Activated CD8-positive, alpha-beta memory T cell treated with anti-CD3 and anti-CD28 coated beads, Interleukin-2, amount 50 U/mL, for 4 hours (primary cell): ENCODE measurements around the gene D2HGDH.
"Not testable (repeated sequence)": the region's sequence is repeated elsewhere in the genome, so short reads cannot be mapped to it uniquely, and the experiment has no call there.

ENCODE experiments used
- DNase-seq: peaks from one replicate; pipeline ENCODE4 v3.0.0-alpha.2; 2020

D2HGDH gene

GRCh38 chr2:241751152-241751551 is 16.7 kb downstream of the D2HGDH start:
- DNase-seq = no peak

GRCh38 chr2:241751776-241752175 is 17.3 kb downstream of the D2HGDH start:
- DNase-seq = no peak

GRCh38 chr2:241752253-241752652 is 17.8 kb downstream of the D2HGDH start:
- DNase-seq = no peak

- no peak for DNase-seq
Measured at GRCh38 chr2:241752689-241753276, 18.4 kb downstream of the D2HGDH start.

GRCh38 chr2:241753493-241753892 is 19.1 kb downstream of the D2HGDH start:
- no peak for DNase-seq

GRCh38 chr2:241754042-241754441 is 19.6 kb downstream of the D2HGDH start:
- DNase-seq = no peak

GRCh38 chr2:241755166-241755565 is 20.7 kb downstream of the D2HGDH start:
- DNase-seq = no peak

- no peak for DNase-seq
Measured at GRCh38 chr2:241755777-241756176, 21.3 kb downstream of the D2HGDH start.

GRCh38 chr2:241759067-241759807 is 24.8 kb downstream of the D2HGDH start:
- no peak for DNase-seq

- not testable (repeated sequence) for DNase-seq
Measured at GRCh38 chr2:241759893-241760292, 25.5 kb downstream of the D2HGDH start.

GRCh38 chr2:241760301-241760771 is 25.9 kb downstream of the D2HGDH start:
- DNase-seq = peak; percentile 9

GRCh38 chr2:241762321-241762932 is 28.0 kb downstream of the D2HGDH start:
- DNase-seq = peak; percentile 12

GRCh38 chr2:241762933-241763369 is 28.5 kb downstream of the D2HGDH start:
- peak; percentile 58 for DNase-seq

- DNase-seq = no peak
Measured at GRCh38 chr2:241763551-241764274, 29.3 kb downstream of the D2HGDH start.

GRCh38 chr2:241764275-241765241 is 30.1 kb downstream of the D2HGDH start:
- no peak for DNase-seq

- DNase-seq = no peak
Measured at GRCh38 chr2:241767464-241768250, 33.2 kb downstream of the D2HGDH start.

- DNase-seq = no peak
Measured at GRCh38 chr2:241768251-241768711, 33.9 kb downstream of the D2HGDH start.

GRCh38 chr2:241768850-241769249 is 34.4 kb downstream of the D2HGDH start:
- DNase-seq = no peak

GRCh38 chr2:241769819-241770184 is 35.4 kb downstream of the D2HGDH start:
- no peak for DNase-seq

- no peak for DNase-seq
Measured at GRCh38 chr2:241770185-241770935, 35.9 kb downstream of the D2HGDH start.

GRCh38 chr2:241770936-241771285 is 36.5 kb downstream of the D2HGDH start:
- no peak for DNase-seq
